GM15510 (cell line): ENCODE results near the gene KRTAP22-1.

Experiments used
- POLR2A ChIP-seq: IDR thresholded peaks from 3 replicates; pipeline ENCODE4 v1.6.1; 2011; ENCODE audit warnings: borderline replicate concordance; ENCODE audit not compliant: insufficient read length; ENCODE audit errors: extremely low read depth

The KRTAP22-1 gene

GRCh38 chr21:30612132-30612531, 11.2 kb downstream of the KRTAP22-1 start:
- no peak for TF ChIP-seq POLR2A

- TF ChIP-seq POLR2A: no peak
Measured at GRCh38 chr21:30613836-30614235, 12.9 kb downstream of the KRTAP22-1 start, which contains the start of gene KRTAP6-1. Gene KRTAP6-1 (minus strand): TSS chr21:30613930. CDS start chr21:30613904, 26 bp downstream.

GRCh38 chr21:30615199-30615598, 14.3 kb downstream of the KRTAP22-1 start:
- TF ChIP-seq POLR2A: no peak

GRCh38 chr21:30616125-30616524, 15.2 kb downstream of the KRTAP22-1 start, which contains the start of gene KRTAP20-1:
Gene KRTAP20-1 (plus strand): TSS chr21:30616425. CDS start chr21:30616455, 30 bp downstream.
- TF ChIP-seq POLR2A: no peak

- TF ChIP-seq POLR2A: no peak
Measured at GRCh38 chr21:30620080-30620479, 19.2 kb downstream of the KRTAP22-1 start.

GRCh38 chr21:30620522-30620921, 19.6 kb downstream of the KRTAP22-1 start, which contains the start of gene KRTAP20-4:
Gene KRTAP20-4 (plus strand): TSS chr21:30620627.
- TF ChIP-seq POLR2A: no peak

- no peak for TF ChIP-seq POLR2A
Measured at GRCh38 chr21:30623362-30623761, 22.5 kb downstream of the KRTAP22-1 start.

GRCh38 chr21:30625449-30626165, 24.7 kb downstream of the KRTAP22-1 start:
- TF ChIP-seq POLR2A: no peak

- no peak for TF ChIP-seq POLR2A
Measured at GRCh38 chr21:30628109-30628508, 27.2 kb downstream of the KRTAP22-1 start.

GRCh38 chr21:30629200-30629599, 28.3 kb downstream of the KRTAP22-1 start:
- no peak for TF ChIP-seq POLR2A

GRCh38 chr21:30634906-30635305, 34.0 kb downstream of the KRTAP22-1 start, which contains the start of gene KRTAP20-2:
Gene KRTAP20-2 (plus strand): TSS chr21:30635206. CDS start chr21:30635264, 58 bp downstream.
- no peak for TF ChIP-seq POLR2A

- TF ChIP-seq POLR2A: no peak
Measured at GRCh38 chr21:30638686-30639085, 37.8 kb downstream of the KRTAP22-1 start.

- no peak for TF ChIP-seq POLR2A
Measured at GRCh38 chr21:30642564-30642963, 41.7 kb downstream of the KRTAP22-1 start, which contains the start of gene KRTAP20-3. Gene KRTAP20-3 (plus strand): TSS chr21:30642864.

- TF ChIP-seq POLR2A: no peak
Measured at GRCh38 chr21:30646904-30647414, 46.1 kb downstream of the KRTAP22-1 start.
